Psoas muscle (tissue), 8 donors: ENCODE results near the gene LCT. TPM values are rescaled to one million over a fixed set of nuclear protein-coding genes. Genes with fewer than 3 reads are reported as not detected.

ENCODE experiments used
- ATAC-seq, 4 donors: fragments of 200-7000 bp; cut with Tn5 transposase; one replicate each; pipeline ENCODE4 v1.9.1; 2020; ENCODE audit warnings: moderate library complexity in 3 of 4, mild to moderate bottlenecking in 2 of 4
- DNase-seq, 2 donors: peaks; one replicate each; pipeline ENCODE4 v3.0.0-alpha.2; 2020
- H3K27ac ChIP-seq: fragments of 200-600 bp; one replicate; pipeline ENCODE4 v1.8.0; 2022
- H3K27me3 ChIP-seq, 3 donors: fragments of 200-600 bp in 1 of 3; one replicate each; pipeline versions ENCODE4 v1.6.1 to v1.8.0; 2013 to 2022; ENCODE audit warnings: low read length in 2 of 3, mild to moderate bottlenecking in 2 of 3, moderate library complexity in 1 of 3; ENCODE audit not compliant: insufficient read depth in 3 of 3
- H3K36me3 ChIP-seq, 2 donors: fragments of 200-600 bp in 1 of 2; one replicate each; pipeline versions ENCODE4 v1.6.1 to v1.8.0; 2013 to 2022; ENCODE audit warnings: low read depth in 1 of 2, mild to moderate bottlenecking in 1 of 2, moderate library complexity in 1 of 2; ENCODE audit not compliant: insufficient read depth in 1 of 2
- H3K4me1 ChIP-seq: fragments of 200-600 bp; one replicate; pipeline ENCODE4 v1.8.0; 2022
- H3K4me3 ChIP-seq: fragments of 200-600 bp; one replicate; pipeline ENCODE4 v1.8.0; 2022; ENCODE audit warnings: mild to moderate bottlenecking
- H3K9me3 ChIP-seq: fragments of 200-600 bp; one replicate; pipeline ENCODE4 v1.8.0; 2022
- CTCF ChIP-seq: fragments of 200-600 bp; IDR thresholded peaks from one replicate; pipeline ENCODE4 v1.8.0; 2022; ENCODE audit warnings: antibody characterized with exemption
- WGBS, 3 donors: extraction: QIAGEN DNeasy Blood & Tissue Kit; methylation state at CpG; one replicate each; pipeline versions ENCODE4 v1.1.6 to v1.1.7; 2013; 5-methylcytosine and 5-hydroxymethylcytosine counted together
- intact Hi-C, 2 donors: fragments of 100-400 bp; cut with DNase I; formaldehyde crosslinking; loops; one replicate each; pipeline versions ENCODE4 v1.11.0 to v1.14.2; 2022
- polyA plus RNA-seq, 3 donors: library from polyadenylated mRNA; stranded (reverse); fragments of 200-250 nt; gene quantifications; one replicate each; pipeline ENCODE4 v1.2.3, GENCODE V29; 2013
- total RNA-seq, 4 donors: library from RNA; stranded (reverse); fragmentation: NEBNext Ultra II Directional in 2 of 4; extraction: Animal tissue kit (Norgen Biotek cat#: 25700) in 2 of 4; gene quantifications; one replicate each; pipeline versions ENCODE4 v1.2.1 to v1.2.4, GENCODE V29; 2021 to 2023
- donor health status: healthy with polysubstance abuse.
- donor health status: DM: no; HTN: no; CAD: no; lungs with moderate emphysema.
- donor health status: Bipolar disorder and iron deficiency.
- donor health status: healthy.
- donor health status: DM: yes; HTN: yes; CAD: no.
- donor health status: DM: no; HTN: no; CAD: no.
- donor health status: DM: no; HTN: no; CAD: no.
- donor health status: DM: yes; HTN: yes; CAD: no.

LCT gene
- total and polyA plus RNA-seq, 7 donors, result 0.01 to 0.61 (median 0.03) TPM; not detected in 3

DNA sequence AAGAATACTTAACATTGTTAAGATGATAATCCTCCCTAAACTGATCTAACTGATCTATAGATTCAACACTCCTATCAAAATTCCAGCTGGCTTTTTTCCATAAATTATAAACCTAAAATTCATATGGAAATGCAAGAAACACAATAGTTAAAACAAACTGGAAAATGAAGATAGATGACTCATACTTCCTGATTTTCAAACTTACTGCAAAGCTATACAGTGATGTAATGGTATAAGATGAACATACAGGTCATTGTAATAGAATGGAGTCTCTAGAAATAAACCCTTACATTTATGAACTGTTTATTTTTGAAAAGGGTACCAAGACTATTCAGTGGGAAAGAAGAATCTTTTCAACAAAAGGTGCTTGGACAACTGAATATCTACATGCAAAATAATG lies 63.1 kb downstream of the LCT start:
- no peak for TF ChIP-seq CTCF
- Histone ChIP-seq H3K4me1 (no peaks in the 10 kb centered on the region), H3K27me3 (no peaks in the 10 kb centered on the region), H3K36me3 (peaks cover 8 to 100% of the 10 kb centered on the region in 2 donors), H3K4me3 (no peak overlapping the region), H3K27ac (no peak overlapping the region), H3K9me3 (no peaks in the 10 kb centered on the region)
- DNase-seq (no peak), ATAC-seq (no peak)
- intact Hi-C loops, result loop anchor here in 1 of 2 donors (10.0 kb wide), 1 partner anchor 81 kb away; no protein-coding TSS in a partner anchor

DNA sequence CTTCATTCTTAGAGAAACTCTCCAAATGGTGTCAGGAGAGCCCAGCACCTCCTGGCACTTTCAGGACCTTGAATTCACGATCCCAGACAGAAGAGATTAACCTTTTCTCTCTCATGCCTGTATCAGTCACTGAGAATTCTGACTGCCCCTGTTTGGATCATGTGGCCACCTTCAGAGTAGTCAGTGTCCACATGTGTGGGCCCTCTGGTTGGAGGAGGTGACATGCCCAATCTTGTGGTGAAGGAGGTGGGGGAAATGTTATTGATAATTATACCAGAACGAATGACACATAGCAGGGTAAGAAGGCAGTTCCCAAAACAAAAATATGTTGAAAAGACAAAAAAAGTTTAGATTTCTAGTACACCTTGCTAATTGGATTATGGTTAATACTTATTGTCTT lies 63.7 kb downstream of the LCT start:
- H3K9me3 ChIP-seq, result no peaks in the 10 kb centered on the region
- no peak overlapping the region for H3K27ac ChIP-seq
- no peaks in the 10 kb centered on the region for H3K4me1 ChIP-seq
- WGBS, 3 donors, result 94 to 96% (median 95%) methylated on average over 2 of the region's 2 CpGs
- intact Hi-C loops, result loop anchor here in 1 of 2 donors (10.0 kb wide), 1 partner anchor 81 kb away; no protein-coding TSS in a partner anchor
- TF ChIP-seq CTCF, result no peak
- H3K4me3 ChIP-seq, result no peak overlapping the region
- H3K36me3 ChIP-seq, result peaks cover 8 to 100% of the 10 kb centered on the region in 2 donors
- ATAC-seq, result no peak
- no peaks in the 10 kb centered on the region for H3K27me3 ChIP-seq
- DNase-seq, result no peak

- H3K36me3 ChIP-seq, result peaks cover 5 to 100% of the 10 kb centered on the region in 2 donors
- intact Hi-C loops, result loop anchor here in 1 of 2 donors (10.0 kb wide), 1 partner anchor 614 kb away; no protein-coding TSS in a partner anchor
- H3K27me3 ChIP-seq, result no peaks in the 10 kb centered on the region
- no peaks in the 10 kb centered on the region for H3K9me3 ChIP-seq
- DNase-seq (no peak), ATAC-seq (no peak)
- no peak overlapping the region for H3K4me3 ChIP-seq
- no peak overlapping the region for H3K27ac ChIP-seq
- no peaks in the 10 kb centered on the region for H3K4me1 ChIP-seq
- no peak for TF ChIP-seq CTCF
- WGBS, 3 donors, result 97 to 98% (median 97%) methylated on average over 8 of the region's 8 CpGs
These were observed 68.1 kb downstream of the LCT start for GRCh38 chr2:135768863-135769262.

DNA sequence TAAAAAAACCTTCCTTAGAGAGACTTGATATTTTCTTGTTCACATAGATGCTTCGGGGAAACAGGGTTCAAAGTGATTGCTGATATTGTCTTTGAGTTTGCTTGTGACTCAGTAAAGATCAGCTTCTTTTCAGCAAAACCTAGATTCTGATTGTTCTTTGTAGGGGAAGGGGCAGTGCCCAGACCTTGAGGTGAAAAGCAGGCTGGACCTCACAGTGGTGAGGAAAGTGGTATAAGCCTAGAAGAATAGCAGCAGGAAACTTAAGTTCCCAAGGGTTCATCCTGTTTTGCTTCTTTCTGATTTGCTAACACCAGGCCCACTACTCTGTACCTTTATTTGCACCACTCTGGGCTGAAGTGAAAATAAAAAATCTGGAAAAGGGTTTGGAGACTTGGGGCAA lies 74.5 kb downstream of the LCT start:
- Histone ChIP-seq H3K4me3 (no peak overlapping the region), H3K9me3 (no peaks in the 10 kb centered on the region), H3K36me3 (peaks cover 14 to 100% of the 10 kb centered on the region in 2 donors), H3K4me1 (no peaks in the 10 kb centered on the region), H3K27ac (no peak overlapping the region), H3K27me3 (no peaks in the 10 kb centered on the region)
- no peak for TF ChIP-seq CTCF
- WGBS, 3 donors, result 79 to 93% (median 90%) methylated on average over 1 of the region's 1 CpG
- ATAC-seq (no peak), DNase-seq (no peak)
- intact Hi-C loops, result loop anchor here in 1 of 2 donors (10.0 kb wide), 1 partner anchor 608 kb away; no protein-coding TSS in a partner anchor

GRCh38 chr2:135762022-135762421 lies 75.0 kb downstream of the LCT start:
- no peak overlapping the region for H3K27ac ChIP-seq
- no peaks in the 10 kb centered on the region for H3K4me1 ChIP-seq
- intact Hi-C loops, result loop anchor here in 1 of 2 donors (10.0 kb wide), 1 partner anchor 607 kb away; no protein-coding TSS in a partner anchor
- ATAC-seq (no peak), DNase-seq (no peak)
- H3K27me3 ChIP-seq, result no peaks in the 10 kb centered on the region
- peaks cover 14 to 100% of the 10 kb centered on the region in 2 donors for H3K36me3 ChIP-seq
- peaks cover 5% of the 10 kb centered on the region for H3K9me3 ChIP-seq
- no peak for TF ChIP-seq CTCF
- no peak overlapping the region for H3K4me3 ChIP-seq
